Caco-2 (cell line): Measurements from ENCODE around the gene PDE4D. TPM values are rescaled to one million over a fixed set of nuclear protein-coding genes. Genes with fewer than 3 reads are reported as not detected.

Experiments used
- BruUV-seq: library from RNA; stranded (reverse); fragments of 400-500 nt; replicated peaks from 2 replicates; lab custom pipeline; 2021; lab: Mats Ljungman, UMichigan
- CTCF ChIA-PET: fragments of 300-600 bp; sonication (Branson Sonifier 250); formaldehyde crosslinking; loops from one replicate; lab custom pipeline; 2022; ENCODE audit warnings: antibody characterized with exemption; lab: Charles Lee
- POLR2A ChIA-PET: fragments of 300-600 bp; sonication (Branson Sonifier 250); formaldehyde crosslinking; loops from one replicate; lab custom pipeline; 2022; ENCODE audit warnings: antibody characterized with exemption; lab: Charles Lee
- DNase-seq, 2 experiments: peaks; one replicate each; pipeline versions ENCODE4 v3.0.0 to v3.0.0-alpha.2; 2020 to 2022
- H3K27me3 ChIP-seq: replicated peaks from 2 replicates; pipeline ENCODE4 v1.6.0; 2011; ENCODE audit warnings: low read length; ENCODE audit not compliant: control insufficient read depth, insufficient read depth
- H3K36me3 ChIP-seq: 2 replicates; pipeline ENCODE4 v1.5.1; 2011; ENCODE audit warnings: low read length; ENCODE audit not compliant: control insufficient read depth, insufficient read depth
- H3K4me1 ChIP-seq: fragments of 250-450 bp; sonication (Bioruptor Pico); 2 replicates; pipeline ENCODE4 v1.5.1; 2020; ENCODE audit warnings: mild to moderate bottlenecking
- H3K4me3 ChIP-seq: 2 replicates; pipeline ENCODE4 v1.5.1; 2011; ENCODE audit warnings: low read depth, mild to moderate bottlenecking, control low read depth, low read length
- H3K9me3 ChIP-seq: fragments of 250-450 bp; sonication (Bioruptor Pico); 2 replicates; pipeline ENCODE4 v1.5.1; 2020; ENCODE audit warnings: mild to moderate bottlenecking, moderate library complexity
- H3K27ac Mint-ChIP-seq: one replicate; pipeline ENCODE4 v1.8.0; 2022; ENCODE audit warnings: mixed read lengths; ENCODE audit not compliant: unreplicated experiment
- H3K27me3 Mint-ChIP-seq: one replicate; pipeline ENCODE4 v1.8.0; 2022; ENCODE audit warnings: mixed read lengths; ENCODE audit not compliant: insufficient read depth, unreplicated experiment
- H3K36me3 Mint-ChIP-seq: one replicate; pipeline ENCODE4 v1.8.0; 2022; ENCODE audit warnings: mild to moderate bottlenecking, mixed read lengths; ENCODE audit not compliant: insufficient read depth, unreplicated experiment
- H3K4me1 Mint-ChIP-seq: one replicate; pipeline ENCODE4 v1.8.0; 2022; ENCODE audit warnings: low read depth, mixed read lengths; ENCODE audit not compliant: unreplicated experiment
- H3K4me3 Mint-ChIP-seq: one replicate; pipeline ENCODE4 v1.8.0; 2022; ENCODE audit warnings: mild to moderate bottlenecking, moderate library complexity, mixed read lengths; ENCODE audit not compliant: unreplicated experiment
- H3K9me3 Mint-ChIP-seq: one replicate; pipeline ENCODE4 v1.8.0; 2022; ENCODE audit warnings: mixed read lengths; ENCODE audit not compliant: unreplicated experiment
- CTCF ChIP-seq, 2 experiments: fragments of 200-600 bp in 1 of 2; IDR thresholded peaks; 1 replicate in 1 of 2; 2 replicates in 1 of 2; pipeline versions ENCODE4 v1.5.1 to v1.8.0; 2011 to 2022; ENCODE audit warnings: antibody characterized with exemption in 1 of 2, control low read depth in 1 of 2, inconsistent platforms in 1 of 2, low read depth in 1 of 2, low read length in 1 of 2, mild to moderate bottlenecking in 1 of 2, moderate library complexity in 1 of 2; ENCODE audit not compliant: insufficient read depth in 1 of 2, severe bottlenecking in 1 of 2, unreplicated experiment in 1 of 2
- intact Hi-C: fragments of 100-400 bp; cut with micrococcal nuclease; formaldehyde crosslinking; loops from one replicate; pipeline ENCODE4 v1.10.0; 2022; ENCODE audit not compliant: unreplicated experiment
- total RNA-seq: library from RNA; stranded (reverse); gene quantifications from 2 replicates; pipeline ENCODE4 v1.2.3, GENCODE V29; 2022

Gene PDE4D
- total RNA-seq, 1 experiment from 2014 or later, result 89.8 TPM

GRCh38 chr5:59458321-59458720 is 435.2 kb downstream of the PDE4D start:
- Histone ChIP-seq H3K9me3 (peaks cover 12% of the 10 kb centered on the region), H3K4me1 (peaks cover 18% of the 10 kb centered on the region), H3K36me3 (no peaks in the 10 kb centered on the region), H3K27me3 (no peaks in the 10 kb centered on the region), H3K4me3 (no peak overlapping the region)
- Mint-ChIP-seq H3K27ac (no peak overlapping the region), H3K4me3 (no peak overlapping the region), H3K36me3 (no peaks in the 10 kb centered on the region), H3K9me3 (peaks cover 17% of the 10 kb centered on the region), H3K4me1 (peaks cover 1% of the 10 kb centered on the region), H3K27me3 (no peaks in the 10 kb centered on the region)
- DNase-seq, result no peak
- no TSS peak for BruUV-seq
- no peak for TF ChIP-seq CTCF (IDR thresholded peaks at IDR 0.05; ENCODE audit: insufficient read depth in 1 of 2, low read depth in 1 of 2, low read length in 1 of 2, severe bottlenecking in 1 of 2, unreplicated experiment in 1 of 2)
- CTCF ChIA-PET, result no interaction called here
- POLR2A ChIA-PET, result no interaction called here
- intact Hi-C loops, result no loop called here

GRCh38 chr5:59449905-59450644 is 443.5 kb downstream of the PDE4D start:
- Histone ChIP-seq H3K4me3 (no peak overlapping the region), H3K9me3 (peaks cover 4% of the 10 kb centered on the region; the same call in 1 of the 2 replicates), H3K27me3 (no peaks in the 10 kb centered on the region), H3K4me1 (no peaks in the 10 kb centered on the region), H3K36me3 (no peaks in the 10 kb centered on the region)
- intact Hi-C loops, result loop anchor here (1.0 kb wide), 1 partner anchor 61 kb away; no protein-coding TSS in a partner anchor
- CTCF ChIA-PET, result no interaction called here
- Mint-ChIP-seq H3K4me1 (no peaks in the 10 kb centered on the region), H3K9me3 (peaks cover 19% of the 10 kb centered on the region), H3K4me3 (no peak overlapping the region), H3K27ac (no peak overlapping the region), H3K27me3 (no peaks in the 10 kb centered on the region), H3K36me3 (no peaks in the 10 kb centered on the region)
- POLR2A ChIA-PET, result no interaction called here
- TF ChIP-seq CTCF (IDR thresholded peaks at IDR 0.05; ENCODE audit: insufficient read depth in 1 of 2, low read depth in 1 of 2, low read length in 1 of 2, severe bottlenecking in 1 of 2, unreplicated experiment in 1 of 2), result no peak
- no TSS peak for BruUV-seq
- no peak for DNase-seq

GRCh38 chr5:59446356-59446755 is 447.2 kb downstream of the PDE4D start:
- BruUV-seq, result no TSS peak
- CTCF ChIA-PET, result no interaction called here

More at GRCh38 chr5:59446356-59446755, 447.2 kb downstream of the PDE4D start:
- H3K4me3 ChIP-seq, result no peak overlapping the region
- 0 out of 2 replicates have a peak, but pooled peaks cover 4% of the 10 kb centered on the region for H3K9me3 ChIP-seq
- no peaks in the 10 kb centered on the region for H3K36me3 ChIP-seq
- Mint-ChIP-seq H3K4me1 (peaks cover 9% of the 10 kb centered on the region), H3K36me3 (no peaks in the 10 kb centered on the region), H3K4me3 (no peak overlapping the region), H3K9me3 (peaks cover 10% of the 10 kb centered on the region), H3K27ac (no peak overlapping the region), H3K27me3 (no peaks in the 10 kb centered on the region)
- no peak for DNase-seq
- no peak for TF ChIP-seq CTCF (IDR thresholded peaks at IDR 0.05; ENCODE audit: insufficient read depth in 1 of 2, low read depth in 1 of 2, low read length in 1 of 2, severe bottlenecking in 1 of 2, unreplicated experiment in 1 of 2)
- H3K27me3 ChIP-seq, result no peaks in the 10 kb centered on the region
- POLR2A ChIA-PET, result no interaction called here
- no peaks in the 10 kb centered on the region for H3K4me1 ChIP-seq
- intact Hi-C loops, result no loop called here
